ENCODE results near the gene MDM4.

MDM4 gene

DNA sequence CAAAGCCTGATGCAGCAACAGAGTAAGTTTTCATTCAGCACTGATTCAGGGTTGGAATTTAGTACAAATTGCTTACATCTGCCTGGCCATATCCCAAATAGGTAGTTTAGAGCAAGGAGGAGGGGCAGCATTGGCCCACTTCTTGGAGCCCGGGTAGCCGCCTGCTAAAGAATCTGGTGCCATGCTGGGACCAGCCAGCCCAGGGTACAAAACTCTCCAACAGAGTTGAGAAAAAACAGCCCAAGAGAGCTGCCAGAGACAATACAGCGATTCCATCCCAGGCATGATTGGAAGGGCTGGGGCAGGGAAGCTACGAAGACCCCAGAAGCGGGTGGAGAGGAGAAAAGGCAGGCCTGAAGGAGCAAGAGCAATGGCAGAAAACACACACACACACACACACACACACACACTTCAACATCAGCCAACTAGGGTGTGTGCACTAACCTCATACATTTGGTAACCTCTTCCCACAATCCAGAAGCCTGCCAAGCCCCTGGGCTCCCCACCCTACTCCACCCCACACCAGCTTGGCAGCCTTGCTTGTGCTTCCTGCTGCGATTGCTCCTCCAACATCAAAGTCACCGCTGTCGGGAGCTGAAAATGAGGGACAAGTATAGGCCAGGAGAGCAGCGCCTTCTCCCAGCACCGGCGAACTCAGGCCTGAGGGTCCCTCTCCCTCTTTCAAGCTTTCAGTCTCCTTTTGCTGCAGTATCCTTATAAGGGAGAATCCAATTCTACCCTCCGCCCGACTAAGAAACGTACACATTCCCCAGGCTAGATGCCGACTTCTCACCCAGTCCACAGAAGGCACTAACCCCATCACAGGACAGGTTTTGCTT is 22.8 kb upstream of the MDM4 start:
- no peak for DNase-seq (ENCODE audit: low read depth in 2 of 2)

DNA sequence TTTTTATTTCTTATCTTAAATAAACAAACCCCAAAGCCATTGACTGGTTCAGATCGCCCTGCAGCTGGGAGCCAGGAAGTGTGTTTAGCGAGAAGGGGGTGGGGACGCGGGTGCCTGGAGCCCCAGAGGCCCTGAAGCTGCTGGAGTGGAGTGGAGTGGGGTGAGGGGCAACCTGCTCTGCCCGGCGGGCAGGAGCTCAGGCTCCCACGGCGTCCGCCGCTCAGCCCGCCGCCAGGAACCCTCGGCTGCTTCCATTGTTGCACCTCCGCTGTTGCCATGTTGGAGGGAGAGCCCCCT is 22.3 kb upstream of the MDM4 start:
- peak in 1 of 2 donors; percentile 39 for DNase-seq (ENCODE audit: low read depth in 2 of 2)

DNA sequence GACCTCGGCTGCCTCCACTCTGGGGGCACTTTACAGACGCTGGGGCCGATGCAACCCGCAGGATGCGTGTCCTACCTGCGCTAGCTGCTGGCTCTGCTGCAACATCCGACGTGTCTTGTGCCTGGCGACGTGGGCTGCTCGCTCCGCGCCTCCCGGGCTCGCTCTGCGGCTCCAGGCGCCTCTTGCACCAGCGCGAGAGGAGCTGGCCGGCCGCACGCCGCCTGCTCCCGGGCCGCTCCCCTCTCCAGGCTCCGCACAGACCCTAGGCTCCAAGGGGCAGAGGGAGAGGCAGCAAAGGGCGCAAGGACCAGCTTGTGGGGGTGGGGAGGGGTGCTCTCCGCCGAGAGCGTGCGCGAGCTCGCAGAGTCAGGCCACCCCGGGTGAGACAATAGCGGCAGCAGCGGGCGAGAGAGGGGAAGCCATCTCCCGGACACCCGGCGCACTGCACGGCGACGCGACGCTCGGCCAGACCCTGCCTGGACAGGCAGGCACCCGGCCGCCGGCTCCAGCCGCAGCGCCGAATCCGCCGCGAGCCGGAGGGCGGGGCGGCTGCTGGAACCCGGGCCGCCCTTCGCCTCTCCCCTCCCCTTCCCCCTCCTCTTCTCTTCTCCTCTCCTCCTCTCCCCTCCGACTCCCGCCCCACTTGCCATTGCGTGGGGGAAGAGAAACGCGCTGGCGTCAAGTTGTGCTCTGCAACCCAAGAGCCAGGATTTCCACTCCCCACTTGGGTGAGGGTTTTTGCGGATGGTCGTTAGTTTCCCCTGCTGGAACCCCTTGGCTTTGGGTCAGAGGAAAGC is 21.7 kb upstream of the MDM4 start, which contains the start of gene PIK3C2B:
PIK3C2B (minus strand) TSS at position 525 of the 797 bp plus-strand sequence. CDS start 25,003 bp downstream, outside the sequence.
- peak; percentile 53 to 70 for DNase-seq (ENCODE audit: low read depth in 2 of 2)

DNA sequence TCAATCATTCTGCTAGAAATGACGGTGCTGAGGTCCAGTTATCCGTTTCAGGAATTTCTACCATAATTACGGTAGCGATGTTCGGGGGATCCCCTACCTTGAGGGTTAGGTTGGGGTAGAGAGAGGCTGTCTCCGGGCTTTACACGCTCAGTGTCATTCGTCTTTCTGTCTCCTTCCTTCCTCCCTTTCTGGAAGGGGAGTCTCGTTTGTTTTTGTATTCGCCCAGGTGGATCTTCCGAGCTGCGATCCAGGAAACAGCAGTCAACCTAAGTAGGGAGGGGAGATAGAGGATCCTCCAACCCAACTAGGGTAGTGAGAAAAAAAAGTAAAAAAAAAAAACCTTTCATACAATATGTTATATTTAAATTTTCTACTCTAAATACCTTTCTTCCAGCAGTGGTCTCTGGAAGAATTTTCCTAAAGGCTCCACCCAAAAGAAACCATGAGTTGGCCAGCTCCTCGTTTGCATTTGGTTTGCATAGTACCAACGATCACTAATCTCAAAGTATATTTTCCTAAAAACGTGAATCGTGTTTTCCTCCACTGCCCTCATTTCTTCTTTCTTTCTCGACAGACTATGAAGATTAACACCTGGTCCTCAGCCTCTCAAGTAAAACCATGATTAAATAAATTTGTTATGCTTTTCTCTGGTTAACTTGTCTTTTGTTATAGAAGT is 21.0 kb upstream of the MDM4 start:
- no peak for DNase-seq (ENCODE audit: low read depth in 2 of 2)

DNA sequence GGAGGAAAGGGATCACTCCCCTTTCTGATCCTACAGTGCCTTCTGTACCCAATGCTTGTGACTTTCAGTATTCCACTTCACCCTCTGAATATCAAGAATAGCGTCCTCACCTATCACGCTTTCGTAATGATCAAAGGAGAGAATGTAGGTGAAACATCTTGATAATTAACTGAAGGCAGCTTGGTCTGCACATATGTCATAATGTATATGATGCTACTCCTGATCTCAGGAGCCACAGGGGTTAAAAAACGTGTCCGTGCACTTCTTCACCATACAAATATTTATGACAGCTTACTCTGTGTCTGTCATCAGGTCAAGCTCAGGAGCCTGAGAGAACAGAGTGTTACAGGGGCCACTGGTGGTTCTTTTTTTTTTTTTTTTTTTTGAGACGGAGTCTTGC is 20.4 kb upstream of the MDM4 start:
- no peak for DNase-seq (ENCODE audit: low read depth in 2 of 2)

DNA sequence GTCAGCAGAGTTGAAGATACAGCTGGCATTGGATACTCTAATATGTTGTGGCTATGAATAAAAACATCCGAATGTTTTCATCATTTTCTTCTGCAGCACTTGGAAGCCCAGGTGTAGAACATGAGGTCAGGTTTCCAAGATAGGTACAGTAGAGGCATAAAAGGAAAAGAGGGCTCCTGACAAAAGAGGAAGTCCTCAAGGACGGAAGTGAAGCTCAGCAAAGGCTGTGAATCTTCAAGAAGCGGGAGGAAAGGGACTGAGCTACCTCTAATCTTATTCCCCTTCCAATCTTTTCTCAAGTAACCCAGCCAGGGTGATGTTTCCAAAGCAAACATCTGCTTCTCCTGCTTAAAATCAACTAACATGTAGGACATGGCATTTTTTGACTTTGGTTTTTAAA is 17.2 kb upstream of the MDM4 start:
- DNase-seq (ENCODE audit: low read depth in 2 of 2), result no peak

DNA sequence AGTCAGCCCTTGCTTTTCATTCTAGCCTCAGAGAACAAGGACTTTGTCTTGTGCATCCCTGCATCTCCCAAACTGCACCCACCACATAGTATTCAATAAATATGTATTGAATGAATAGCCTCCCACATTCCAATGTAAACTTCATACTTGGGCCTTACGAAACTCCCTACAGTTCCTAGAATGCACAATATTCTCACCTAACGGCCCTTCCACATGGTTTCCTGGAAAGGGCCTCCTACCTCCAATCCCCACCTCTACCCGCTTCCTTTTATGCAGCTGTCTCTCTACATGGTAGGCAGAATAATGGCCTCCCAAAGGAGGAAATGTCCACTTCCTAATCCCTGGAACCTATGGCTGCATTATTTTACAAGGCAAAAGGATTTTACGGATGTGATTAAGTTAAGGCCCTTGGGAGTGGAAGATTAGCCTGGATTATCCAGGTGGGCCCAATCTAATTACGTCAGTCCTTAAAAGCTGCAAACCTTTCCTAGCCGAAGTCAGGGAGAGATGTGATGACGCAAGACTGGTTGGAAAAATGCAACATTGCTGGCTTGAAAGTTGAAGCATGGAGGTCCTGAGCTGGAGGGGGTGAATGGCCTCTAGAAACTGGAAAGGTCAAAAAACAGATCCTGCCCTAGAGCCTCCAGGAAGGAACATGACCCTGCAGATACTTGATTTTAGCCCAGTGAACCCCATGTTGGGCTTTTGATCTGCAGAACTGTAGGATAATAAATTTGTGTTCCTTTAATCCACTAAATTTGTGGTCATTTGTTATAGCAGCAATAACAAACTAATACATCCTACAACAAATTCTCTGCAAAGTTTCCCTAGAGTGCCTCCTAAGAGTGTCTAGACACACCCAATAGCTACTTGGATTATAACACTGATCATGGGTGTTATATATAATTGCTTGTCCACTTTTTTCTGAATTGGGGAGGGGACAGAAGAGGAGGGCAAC is 16.4 kb upstream of the MDM4 start:
- DNase-seq (ENCODE audit: low read depth in 2 of 2), result no peak

DNA sequence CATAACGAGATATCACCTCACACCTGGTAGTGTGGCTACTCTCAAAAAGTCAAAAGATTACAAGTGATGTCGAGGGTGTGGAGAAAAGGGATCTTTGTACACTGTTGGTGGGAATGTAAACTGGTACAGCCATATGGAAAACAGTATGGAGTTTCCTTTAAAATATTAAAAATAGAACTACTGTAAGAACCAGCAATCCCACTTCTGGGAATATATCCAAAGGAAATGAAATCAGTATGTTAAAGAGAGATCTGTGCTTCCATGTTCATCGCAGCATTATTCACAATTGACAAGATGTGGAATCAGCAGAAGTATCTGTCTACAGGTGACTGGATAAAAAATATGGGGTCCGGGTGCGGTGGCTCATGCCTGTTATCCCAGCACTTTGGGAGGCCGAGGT is 14.0 kb upstream of the MDM4 start:
- DNase-seq (ENCODE audit: low read depth in 2 of 2), result no peak

DNA sequence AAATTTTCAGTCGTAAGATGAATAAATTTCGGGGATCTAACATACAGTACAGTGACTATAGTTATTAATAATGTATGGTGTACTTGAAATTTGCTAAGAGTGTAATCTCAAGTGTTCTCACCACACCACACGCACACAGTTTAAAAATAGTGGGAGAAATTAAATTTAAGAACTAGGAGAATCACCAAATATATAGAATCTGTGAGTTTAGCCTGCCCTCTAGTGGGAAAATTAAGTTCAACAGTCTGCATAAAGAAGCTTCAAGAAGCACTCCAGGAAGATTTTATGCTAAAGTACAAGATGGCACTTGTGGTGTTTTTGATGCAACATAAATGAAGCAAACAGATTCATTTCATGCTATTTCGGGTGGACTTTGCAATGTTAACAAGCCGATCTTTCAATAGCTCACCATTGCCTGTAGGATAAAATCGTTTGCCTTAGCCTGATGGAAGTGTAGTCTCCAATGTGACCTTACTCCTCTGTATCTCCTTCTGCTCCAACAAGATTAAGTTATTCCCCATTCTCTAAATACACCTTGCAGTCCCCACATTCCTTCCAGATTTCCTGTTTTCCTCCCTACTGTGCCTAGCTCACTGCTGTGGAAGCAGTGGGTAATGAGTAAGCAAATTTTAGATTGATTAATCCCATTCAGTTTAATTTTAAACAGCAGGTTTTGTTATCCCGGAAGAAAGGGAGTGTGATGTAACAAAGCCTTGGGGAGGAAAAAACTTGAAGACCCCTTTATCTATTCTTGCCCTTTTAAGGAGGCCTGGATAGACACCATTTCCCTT is 12.9 kb upstream of the MDM4 start:
- DNase-seq (ENCODE audit: low read depth in 2 of 2), result no peak

DNA sequence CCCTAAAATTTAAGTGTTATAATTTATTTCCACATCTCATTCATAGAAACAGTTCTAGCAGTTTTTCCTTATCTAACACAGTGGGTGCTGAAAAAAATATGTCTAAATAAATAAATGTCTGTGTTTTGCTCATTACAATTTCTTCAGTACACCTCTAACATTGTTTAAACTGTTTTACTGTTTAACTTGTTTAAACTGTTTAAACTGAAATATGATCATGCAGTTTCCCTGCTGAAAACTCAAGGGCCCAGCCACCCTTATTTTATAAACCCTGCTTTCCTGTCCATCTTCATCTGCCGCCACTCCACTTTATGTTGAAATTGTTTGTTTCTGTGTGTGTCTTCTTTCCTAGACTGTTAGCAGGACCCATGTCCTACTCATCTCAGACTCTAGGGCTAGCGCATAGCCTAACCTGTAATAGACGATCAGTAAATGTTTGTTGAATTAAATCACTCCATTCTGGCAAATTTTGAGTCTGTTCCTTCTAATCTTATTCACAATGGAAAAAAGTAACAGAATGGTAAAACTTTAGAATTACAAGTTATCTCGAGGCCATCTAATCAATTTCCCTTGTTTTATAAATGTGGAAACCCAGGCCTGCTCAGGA is 12.2 kb upstream of the MDM4 start:
- DNase-seq (ENCODE audit: low read depth in 2 of 2), result no peak

DNA sequence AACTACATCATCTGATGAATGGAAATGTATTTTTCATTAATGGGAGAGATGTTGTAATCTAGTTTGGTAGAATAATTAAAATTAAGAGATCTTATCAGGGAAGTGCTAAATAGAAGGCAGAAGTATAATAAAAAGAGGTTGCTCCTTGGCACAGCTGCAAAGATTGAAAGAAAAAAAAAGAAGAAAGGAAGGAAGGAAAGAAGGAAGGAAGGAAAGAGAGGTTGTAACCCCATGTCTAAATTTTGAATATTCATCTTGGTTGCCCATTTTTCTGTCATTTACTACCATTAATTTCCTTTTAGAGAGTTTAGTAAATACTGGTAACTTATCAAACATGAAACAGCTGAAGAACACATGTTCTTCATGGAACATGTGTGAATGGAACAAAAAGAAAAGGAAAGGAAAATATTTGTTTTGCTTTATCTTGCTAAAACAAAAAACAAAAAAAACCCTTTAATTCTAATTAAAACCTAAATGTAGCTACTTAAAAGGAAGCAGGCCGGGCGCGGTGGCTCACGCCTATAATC is 10.5 kb upstream of the MDM4 start:
- DNase-seq (ENCODE audit: low read depth in 2 of 2), result no peak

DNA sequence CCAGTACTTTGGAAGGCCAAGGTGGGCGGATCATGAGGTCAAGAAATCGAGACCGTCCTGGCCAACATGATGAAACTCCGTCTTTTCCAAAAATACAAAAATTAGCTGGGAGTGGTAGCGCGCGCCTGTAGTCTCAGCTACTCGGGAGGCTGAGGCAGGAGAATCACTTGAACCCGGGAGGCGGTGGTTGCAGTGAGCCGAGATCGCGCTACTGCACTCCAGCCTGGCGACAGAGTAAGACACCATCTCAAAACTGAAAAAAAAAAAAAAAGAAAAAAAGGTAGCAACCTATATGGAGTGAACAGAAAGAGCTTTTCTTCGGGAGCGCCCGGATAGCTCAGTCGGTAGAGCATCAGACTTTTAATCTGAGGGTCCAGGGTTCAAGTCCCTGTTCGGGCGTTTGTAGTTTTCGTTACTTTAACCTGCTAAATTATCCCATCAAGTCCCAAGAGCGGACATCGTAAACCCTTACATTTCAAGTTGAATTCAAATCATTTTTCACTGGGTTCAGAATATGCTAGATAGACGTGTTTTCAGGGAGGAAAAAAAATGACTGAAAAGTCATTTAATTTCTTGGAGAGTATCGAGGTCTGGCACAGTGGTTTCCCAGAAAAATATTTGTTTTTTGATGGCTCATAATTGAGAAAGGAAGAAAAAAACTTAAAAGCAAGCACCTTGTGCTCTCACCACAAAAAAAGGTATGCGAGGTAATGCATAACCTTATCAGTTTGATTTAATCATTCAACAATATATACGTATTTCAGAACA is 9.8 kb upstream of the MDM4 start:
- DNase-seq (ENCODE audit: low read depth in 2 of 2), result peak; percentile 65 to 69

DNA sequence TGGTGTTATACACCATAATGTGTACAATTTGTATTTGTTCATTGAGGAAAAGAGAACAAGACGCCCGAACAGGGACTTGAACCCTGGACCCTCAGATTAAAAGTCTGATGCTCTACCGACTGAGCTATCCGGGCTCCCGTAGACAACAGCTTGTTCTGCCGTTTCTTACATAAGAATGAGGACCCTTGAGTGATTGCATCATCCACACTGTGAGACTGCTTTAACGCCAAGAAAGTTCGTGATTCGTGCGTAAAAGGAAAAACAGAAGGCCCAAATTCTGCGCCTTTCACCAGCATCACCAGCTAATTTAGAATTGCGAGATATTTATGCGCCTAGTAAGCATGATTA is 9.3 kb upstream of the MDM4 start:
- peak; percentile 71 to 83 for DNase-seq (ENCODE audit: low read depth in 2 of 2)

DNA sequence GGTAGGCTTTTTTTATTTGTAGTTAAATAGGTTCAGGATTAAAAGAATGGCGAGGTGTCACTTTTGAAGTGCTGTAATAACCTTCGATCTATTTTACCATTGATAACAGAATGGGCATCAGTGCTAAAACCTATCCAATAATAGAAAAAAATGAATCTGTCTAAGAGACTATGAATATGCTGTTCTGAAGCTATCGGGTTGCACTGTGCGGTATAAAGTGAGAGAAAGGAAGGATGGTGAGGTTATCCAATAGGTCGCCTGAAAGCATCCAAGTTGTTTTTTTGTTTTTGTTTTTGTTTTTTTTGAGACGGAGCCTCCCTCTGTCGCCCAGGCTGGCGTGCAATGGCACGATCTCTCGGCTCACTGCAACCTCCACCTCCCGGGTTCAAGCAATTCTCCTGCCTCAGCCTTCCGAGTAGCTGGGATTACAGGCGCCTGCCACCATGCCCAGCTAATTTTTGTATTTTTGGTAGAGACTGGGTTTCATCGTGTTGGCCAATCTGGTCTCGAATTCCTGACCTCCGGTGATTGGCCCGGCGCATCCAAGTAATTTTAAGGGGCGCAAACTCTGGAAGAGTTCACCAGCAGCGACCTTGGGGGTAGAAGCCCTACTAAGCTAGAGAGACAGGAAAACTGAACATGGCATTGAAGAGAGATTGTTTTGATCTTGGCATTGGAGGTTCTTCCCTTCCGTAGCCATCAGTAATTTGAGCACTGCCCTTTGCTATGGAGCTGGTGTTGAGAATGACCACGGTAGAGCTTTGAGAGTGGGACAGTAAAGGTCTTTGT is 8.7 kb upstream of the MDM4 start:
- no peak for DNase-seq (ENCODE audit: low read depth in 2 of 2)

DNA sequence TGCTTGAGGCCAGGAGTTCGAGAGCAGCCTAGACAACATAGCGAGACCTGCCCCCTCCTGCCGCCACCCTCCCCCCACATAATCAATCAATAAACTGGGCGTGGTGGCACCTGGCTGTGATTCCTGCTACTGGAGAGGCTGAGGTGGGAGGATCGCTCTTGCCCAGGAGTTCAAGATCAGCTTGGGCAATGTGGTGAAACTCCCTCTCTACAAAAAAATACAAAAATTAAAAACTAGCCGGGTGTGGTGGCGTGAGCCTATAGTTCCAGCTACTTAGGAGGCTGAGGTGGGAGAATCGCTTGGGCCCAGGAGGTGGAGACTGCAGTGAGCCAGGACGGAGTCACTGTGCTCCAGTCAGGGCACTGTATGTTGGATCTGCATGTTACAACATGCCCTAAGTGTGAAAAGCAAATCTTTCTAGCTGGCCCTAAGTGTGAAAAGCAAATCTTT is 7.0 kb upstream of the MDM4 start:
- DNase-seq (ENCODE audit: low read depth in 2 of 2), result no peak

DNA sequence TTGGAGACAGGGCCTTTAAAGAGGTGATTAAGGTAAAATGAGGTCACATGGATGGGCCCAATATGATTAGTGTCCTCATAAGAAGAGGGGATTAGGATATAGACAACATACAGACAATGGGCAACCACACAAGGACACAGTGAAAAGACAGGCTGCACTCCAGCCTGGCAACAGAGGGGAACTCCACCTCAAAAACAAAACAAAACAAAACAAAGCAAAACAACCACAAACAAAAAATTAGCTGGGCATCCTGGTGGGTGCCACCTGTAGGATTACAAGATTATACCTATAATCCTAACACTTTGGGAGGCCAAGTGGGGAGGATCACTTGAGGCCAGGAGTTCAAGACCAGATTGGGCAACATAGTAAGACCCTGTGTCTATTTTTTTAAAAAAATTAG is 4.8 kb upstream of the MDM4 start:
- DNase-seq (ENCODE audit: low read depth in 2 of 2), result no peak

DNA sequence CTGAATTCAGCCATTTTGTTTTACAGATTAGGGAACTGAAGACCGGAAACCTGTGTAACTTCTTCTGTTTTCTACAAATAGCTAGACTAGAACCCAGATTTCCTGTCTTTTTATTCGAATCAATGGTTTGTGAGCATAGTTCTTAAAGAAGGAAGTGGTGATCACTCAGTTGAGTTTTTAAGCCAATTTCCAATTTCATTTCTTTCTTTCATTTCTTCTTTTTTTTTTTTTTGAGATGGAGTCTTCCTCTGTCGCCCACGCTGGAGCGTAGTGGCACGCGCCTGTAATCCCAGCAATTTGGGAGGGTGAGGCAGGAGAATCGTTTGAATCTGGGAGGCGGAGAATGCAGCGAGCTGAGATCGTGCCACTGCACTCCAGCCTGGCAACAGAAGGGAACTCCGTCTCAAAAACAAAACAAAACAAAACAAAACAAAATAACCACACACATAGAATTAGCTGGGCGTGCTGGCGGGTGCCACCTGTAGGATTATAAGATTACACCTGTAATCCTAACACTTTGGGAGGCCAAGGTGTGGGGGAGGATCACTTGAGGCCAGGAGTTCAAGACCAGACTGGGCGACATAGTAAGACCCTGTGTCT is 3.0 kb upstream of the MDM4 start:
- DNase-seq (ENCODE audit: low read depth in 2 of 2), result no peak

DNA sequence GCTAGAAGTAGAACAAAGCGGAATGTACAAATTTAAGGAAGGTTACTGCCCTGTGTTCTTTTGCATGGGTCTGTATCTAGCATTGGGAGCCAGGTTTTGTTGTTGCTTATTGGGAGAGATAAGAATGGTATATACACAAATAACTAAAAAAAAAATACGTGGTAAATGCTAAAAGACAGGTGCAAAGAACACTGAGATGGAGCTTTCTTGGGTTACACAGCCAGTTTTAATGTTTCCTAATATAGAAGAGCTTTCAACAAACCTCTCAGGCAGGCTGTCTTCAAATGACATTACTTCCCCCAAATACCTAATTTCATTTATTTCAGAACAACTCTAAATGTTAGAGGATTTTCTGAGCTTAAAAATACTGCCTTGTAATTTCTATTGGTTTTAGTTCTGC is 1.4 kb upstream of the MDM4 start:
- no peak for DNase-seq (ENCODE audit: low read depth in 2 of 2)
